HEK293 (cell line): ENCODE data around the gene SLC7A6.

Experiments used
- CTCF ChIA-PET: fragments of 350-600 bp; formaldehyde crosslinking; extraction: SDS; loops from one replicate; lab custom pipeline; 2021; ENCODE audit warnings: antibody characterized with exemption; lab: Yijun Ruan, JAX
- POLR2A ChIA-PET: fragments of 300-600 bp; formaldehyde crosslinking; extraction: SDS; loops from one replicate; lab custom pipeline; 2020; ENCODE audit warnings: antibody characterized with exemption, inconsistent platforms; lab: Yijun Ruan, JAX
- H3K27ac ChIP-seq: fragments of 200-500 bp; sonication (Bioruptor generic); 2 replicates; pipeline ENCODE4 v1.5.1; 2014; ENCODE audit warnings: low read depth, low read length, control low read depth, inconsistent platforms; ENCODE audit errors: extremely low read depth
- H3K36me3 ChIP-seq, 2 experiments: fragments of 200-500 bp in 1 of 2; sonication (Bioruptor generic) in 1 of 2; 1 replicate in 1 of 2; 2 replicates in 1 of 2; pipeline ENCODE4 v1.5.1; 2014 to 2017; ENCODE audit warnings: inconsistent platforms in 2 of 2, low read length in 2 of 2; ENCODE audit not compliant: control insufficient read depth in 2 of 2, insufficient read depth in 1 of 2
- H3K4me1 ChIP-seq: fragments of 200-500 bp; sonication (Bioruptor generic); 2 replicates; pipeline ENCODE4 v1.5.1; 2014; ENCODE audit warnings: mild to moderate bottlenecking, low read length, inconsistent platforms; ENCODE audit not compliant: control insufficient read depth, insufficient read depth
- H3K4me3 ChIP-seq: 2 replicates; pipeline ENCODE4 v1.5.1; 2011; ENCODE audit warnings: low read depth, mild to moderate bottlenecking, control low read depth, low read length, moderate library complexity
- H3K9me3 ChIP-seq: fragments of 200-500 bp; sonication (Bioruptor generic); 2 replicates; pipeline ENCODE4 v1.5.1; 2014; ENCODE audit warnings: low read depth, low read length, inconsistent platforms; ENCODE audit not compliant: control insufficient read depth, insufficient read depth
- BCL6B ChIP-seq: fragments of 450-650 bp; formaldehyde crosslinking; IDR thresholded peaks from 2 replicates; pipeline ENCODE4 v1.5.1; 2017; ENCODE audit warnings: missing biosample characterization, missing genetic modification characterization
- GFI1B ChIP-seq: fragments of 450-650 bp; formaldehyde crosslinking; IDR thresholded peaks from 2 replicates; pipeline ENCODE4 v1.5.1; 2016; ENCODE audit warnings: missing biosample characterization, missing genetic modification characterization
- HOXA7 ChIP-seq: sonication (generic); formaldehyde crosslinking; IDR thresholded peaks from 2 replicates; pipeline ENCODE4 v1.8.1; 2022; ENCODE audit warnings: missing genetic modification reagents, borderline replicate concordance
- KLF1 ChIP-seq: fragments of 450-650 bp; formaldehyde crosslinking; IDR thresholded peaks from 2 replicates; pipeline ENCODE4 v1.5.1; 2016; ENCODE audit warnings: missing biosample characterization, missing genetic modification characterization
- KLF9 ChIP-seq: fragments of 450-650 bp; formaldehyde crosslinking; IDR thresholded peaks from 2 replicates; pipeline ENCODE4 v1.5.1; 2016; ENCODE audit warnings: missing biosample characterization, missing genetic modification characterization, low read depth
- SP2 ChIP-seq: fragments of 450-650 bp; formaldehyde crosslinking; IDR thresholded peaks from 2 replicates; pipeline ENCODE4 v1.5.1; 2016; ENCODE audit warnings: missing biosample characterization, missing genetic modification characterization
- WT1 ChIP-seq: fragments of 450-650 bp; formaldehyde crosslinking; IDR thresholded peaks from 2 replicates; pipeline ENCODE4 v1.5.1; 2016; ENCODE audit warnings: missing biosample characterization, missing genetic modification characterization
- ZBTB8A ChIP-seq: fragments of 450-650 bp; formaldehyde crosslinking; IDR thresholded peaks from 2 replicates; pipeline ENCODE4 v1.5.1; 2016; ENCODE audit warnings: missing biosample characterization, missing genetic modification characterization
- ZNF596 ChIP-seq: fragments of 450-650 bp; IDR thresholded peaks from 2 replicates; pipeline ENCODE4 v1.5.0; 2018; ENCODE audit warnings: missing biosample characterization, mild to moderate bottlenecking, missing genetic modification characterization, moderate library complexity
- ZSCAN4 ChIP-seq: fragments of 450-650 bp; formaldehyde crosslinking; IDR thresholded peaks from 2 replicates; pipeline ENCODE4 v1.5.1; 2017; ENCODE audit warnings: missing biosample characterization, missing genetic modification characterization
- TF ChIP-seq, protein P1 (sequence below): fragments of 450-650 bp; formaldehyde crosslinking; IDR thresholded peaks from 2 replicates; pipeline ENCODE4 v1.5.1; 2016; ENCODE audit warnings: missing biosample characterization, missing genetic modification characterization
- TF ChIP-seq, protein P2 (sequence below): fragments of 450-650 bp; formaldehyde crosslinking; IDR thresholded peaks from 2 replicates; pipeline ENCODE4 v1.5.1; 2017; ENCODE audit warnings: missing biosample characterization, missing genetic modification characterization

SLC7A6 gene

GRCh38 chr16:68231384-68232136 lies 32.8 kb upstream of the SLC7A6 start:
- H3K36me3 ChIP-seq: peaks cover 0 to 56% of the 10 kb centered on the region in 2 experiments; a peak in 1 of 3 replicates
- H3K27ac ChIP-seq: no peak overlapping the region
- ChIA-PET POLR2A (no interaction called here), CTCF (interaction anchor here (1.7 kb wide), 1 partner anchor 144 kb away, joined by 4 read pairs; no protein-coding TSS in a partner anchor)
- peaks cover 2% of the 10 kb centered on the region; the same call in 1 of the 2 replicates for H3K4me1 ChIP-seq
- TF ChIP-seq WT1 (tag by site-specific recombination) (no peak), ZSCAN4 (tag by site-specific recombination) (no peak), ZNF596 (tag by site-specific recombination) (no peak), SP2 (tag by site-specific recombination) (no peak), ZBTB8A (tag by site-specific recombination) (no peak), GFI1B (tag by site-specific recombination) (no peak), BCL6B (no peak)
- TF ChIP-seq, protein P1, sequence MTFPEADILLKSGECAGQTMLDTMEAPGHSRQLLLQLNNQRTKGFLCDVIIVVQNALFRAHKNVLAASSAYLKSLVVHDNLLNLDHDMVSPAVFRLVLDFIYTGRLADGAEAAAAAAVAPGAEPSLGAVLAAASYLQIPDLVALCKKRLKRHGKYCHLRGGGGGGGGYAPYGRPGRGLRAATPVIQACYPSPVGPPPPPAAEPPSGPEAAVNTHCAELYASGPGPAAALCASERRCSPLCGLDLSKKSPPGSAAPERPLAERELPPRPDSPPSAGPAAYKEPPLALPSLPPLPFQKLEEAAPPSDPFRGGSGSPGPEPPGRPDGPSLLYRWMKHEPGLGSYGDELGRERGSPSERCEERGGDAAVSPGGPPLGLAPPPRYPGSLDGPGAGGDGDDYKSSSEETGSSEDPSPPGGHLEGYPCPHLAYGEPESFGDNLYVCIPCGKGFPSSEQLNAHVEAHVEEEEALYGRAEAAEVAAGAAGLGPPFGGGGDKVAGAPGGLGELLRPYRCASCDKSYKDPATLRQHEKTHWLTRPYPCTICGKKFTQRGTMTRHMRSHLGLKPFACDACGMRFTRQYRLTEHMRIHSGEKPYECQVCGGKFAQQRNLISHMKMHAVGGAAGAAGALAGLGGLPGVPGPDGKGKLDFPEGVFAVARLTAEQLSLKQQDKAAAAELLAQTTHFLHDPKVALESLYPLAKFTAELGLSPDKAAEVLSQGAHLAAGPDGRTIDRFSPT (tag by site-specific recombination): no peak
- H3K9me3 ChIP-seq: no peaks in the 10 kb centered on the region
- no peak overlapping the region for H3K4me3 ChIP-seq

DNA sequence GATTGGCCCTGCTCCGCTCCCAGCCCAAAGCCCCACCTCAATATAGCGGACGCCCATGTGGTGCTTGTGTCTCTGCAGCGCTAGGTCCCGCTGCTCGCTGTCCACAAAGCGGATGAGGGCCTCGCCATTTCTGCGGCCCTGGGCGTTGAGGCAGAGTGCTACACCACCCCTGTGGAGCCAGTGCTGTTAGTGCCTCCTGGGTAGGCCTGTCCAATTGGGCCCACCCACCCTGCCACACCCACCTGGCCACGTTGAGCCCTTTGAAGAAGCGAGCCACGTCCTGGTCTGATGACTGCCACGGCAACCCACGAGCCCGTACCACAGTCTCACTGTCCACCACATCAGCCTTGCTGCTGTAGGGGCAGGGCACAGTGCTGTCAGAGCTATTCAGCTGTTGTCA lies 32.0 kb upstream of the SLC7A6 start:
- Histone ChIP-seq H3K4me1 (peaks cover 5% of the 10 kb centered on the region; the same call in 1 of the 2 replicates), H3K9me3 (no peaks in the 10 kb centered on the region), H3K36me3 (peaks cover 0 to 51% of the 10 kb centered on the region in 2 experiments; a peak in 1 of 3 replicates), H3K4me3 (no peak overlapping the region), H3K27ac (no peak overlapping the region)
- CTCF ChIA-PET: no interaction called here
- peak; percentile 40; the same call in 1 of the 2 replicates for TF ChIP-seq KLF1
- TF ChIP-seq HOXA7 (CRISPR knock-in tag): no peak
- TF ChIP-seq, protein P2, sequence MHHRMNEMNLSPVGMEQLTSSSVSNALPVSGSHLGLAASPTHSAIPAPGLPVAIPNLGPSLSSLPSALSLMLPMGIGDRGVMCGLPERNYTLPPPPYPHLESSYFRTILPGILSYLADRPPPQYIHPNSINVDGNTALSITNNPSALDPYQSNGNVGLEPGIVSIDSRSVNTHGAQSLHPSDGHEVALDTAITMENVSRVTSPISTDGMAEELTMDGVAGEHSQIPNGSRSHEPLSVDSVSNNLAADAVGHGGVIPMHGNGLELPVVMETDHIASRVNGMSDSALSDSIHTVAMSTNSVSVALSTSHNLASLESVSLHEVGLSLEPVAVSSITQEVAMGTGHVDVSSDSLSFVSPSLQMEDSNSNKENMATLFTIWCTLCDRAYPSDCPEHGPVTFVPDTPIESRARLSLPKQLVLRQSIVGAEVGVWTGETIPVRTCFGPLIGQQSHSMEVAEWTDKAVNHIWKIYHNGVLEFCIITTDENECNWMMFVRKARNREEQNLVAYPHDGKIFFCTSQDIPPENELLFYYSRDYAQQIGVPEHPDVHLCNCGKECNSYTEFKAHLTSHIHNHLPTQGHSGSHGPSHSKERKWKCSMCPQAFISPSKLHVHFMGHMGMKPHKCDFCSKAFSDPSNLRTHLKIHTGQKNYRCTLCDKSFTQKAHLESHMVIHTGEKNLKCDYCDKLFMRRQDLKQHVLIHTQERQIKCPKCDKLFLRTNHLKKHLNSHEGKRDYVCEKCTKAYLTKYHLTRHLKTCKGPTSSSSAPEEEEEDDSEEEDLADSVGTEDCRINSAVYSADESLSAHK (tag by site-specific recombination): no peak
- TF ChIP-seq KLF9 (tag by site-specific recombination): peak; percentile 70
- POLR2A ChIA-PET: no interaction called here
